SK-N-MC (cell line): ENCODE measurements around the gene NRCAM.

Experiments
- EZH2 ChIP-seq: fragments of 200-600 bp; sonication (generic); IDR thresholded peaks from one replicate; pipeline ENCODE4 v1.6.1; 2017; ENCODE audit warnings: antibody characterized with exemption
- POLR2AphosphoS5 ChIP-seq: IDR thresholded peaks from 2 replicates; pipeline ENCODE4 v1.6.1; 2012; ENCODE audit warnings: mild to moderate bottlenecking, low read depth, low read length, borderline replicate concordance

DNA sequence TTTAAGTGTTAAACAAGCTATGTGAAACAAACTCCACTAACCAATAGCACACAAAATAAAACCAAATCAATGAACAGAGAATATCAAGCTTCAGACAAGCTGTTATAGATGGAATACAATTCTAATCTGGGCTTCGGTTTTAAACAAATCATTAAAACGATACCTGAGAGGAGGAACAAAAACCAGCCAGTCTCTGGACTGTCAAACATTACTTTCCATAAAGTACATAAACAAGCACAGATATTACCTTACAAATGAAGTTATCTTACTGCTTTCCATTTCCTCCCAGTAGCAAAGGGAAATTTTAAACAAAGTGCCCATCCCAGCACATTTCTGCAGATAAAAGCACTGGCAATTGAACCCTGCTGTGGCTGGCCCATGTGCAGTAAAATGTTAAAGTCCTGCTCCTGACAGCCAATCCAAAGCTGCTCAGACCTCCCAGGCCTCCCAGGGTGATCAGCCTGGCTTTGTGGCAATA lies 128.0 kb downstream of the NRCAM start:
- TF ChIP-seq POLR2AphosphoS5 (no peak), EZH2 (no peak)
